Mammary epithelial cell (primary cell): ENCODE results near the gene CCDC33.

Experiments used
- EZH2 ChIP-seq: IDR thresholded peaks from 2 replicates; pipeline ENCODE4 v1.6.1; 2012; ENCODE audit warnings: low read length, inconsistent platforms, borderline replicate concordance
- TF ChIP-seq, protein P1 (sequence below), 2 donors: IDR thresholded peaks in 1 of 2; conservative IDR thresholded peaks in 1 of 2; 2 replicates each; pipeline ENCODE4 v1.5.1; 2011 to 2012; ENCODE audit warnings: inconsistent platforms in 2 of 2, low read length in 2 of 2, mild to moderate bottlenecking in 2 of 2, control low read depth in 1 of 2, low read depth in 1 of 2; ENCODE audit not compliant: insufficient read depth in 1 of 2; ENCODE audit errors: extremely low read depth in 1 of 2

DNA sequence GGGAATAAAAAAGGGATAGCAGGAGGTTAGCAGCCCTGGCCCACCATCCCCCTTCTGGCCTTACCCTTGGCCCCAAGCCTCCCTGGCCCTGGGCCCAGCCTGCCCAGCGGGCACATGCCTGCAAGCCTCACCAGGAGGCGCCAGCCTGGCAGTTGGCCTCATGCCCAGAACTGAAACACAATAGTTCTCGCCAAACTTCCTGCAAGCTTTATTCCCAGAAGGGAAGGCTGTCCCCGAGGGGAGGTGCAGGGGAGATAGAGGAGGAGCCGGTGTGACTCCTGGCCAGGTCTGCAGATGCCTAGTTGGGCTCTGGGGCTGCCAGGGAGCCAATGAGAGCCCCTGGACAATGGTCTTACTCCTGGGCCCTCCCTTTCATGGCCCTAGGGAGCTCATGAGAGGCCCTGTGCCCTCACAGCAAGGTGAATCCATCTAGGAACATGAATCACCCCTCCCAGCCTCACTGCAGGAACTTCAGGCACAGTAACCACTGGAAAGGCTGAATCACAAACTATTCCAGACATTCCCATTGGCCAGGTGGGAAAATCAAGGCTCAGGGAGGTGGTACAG is 4.0 kb downstream of the CCDC33 start:
- TF ChIP-seq EZH2: no peak
- TF ChIP-seq, protein P1, sequence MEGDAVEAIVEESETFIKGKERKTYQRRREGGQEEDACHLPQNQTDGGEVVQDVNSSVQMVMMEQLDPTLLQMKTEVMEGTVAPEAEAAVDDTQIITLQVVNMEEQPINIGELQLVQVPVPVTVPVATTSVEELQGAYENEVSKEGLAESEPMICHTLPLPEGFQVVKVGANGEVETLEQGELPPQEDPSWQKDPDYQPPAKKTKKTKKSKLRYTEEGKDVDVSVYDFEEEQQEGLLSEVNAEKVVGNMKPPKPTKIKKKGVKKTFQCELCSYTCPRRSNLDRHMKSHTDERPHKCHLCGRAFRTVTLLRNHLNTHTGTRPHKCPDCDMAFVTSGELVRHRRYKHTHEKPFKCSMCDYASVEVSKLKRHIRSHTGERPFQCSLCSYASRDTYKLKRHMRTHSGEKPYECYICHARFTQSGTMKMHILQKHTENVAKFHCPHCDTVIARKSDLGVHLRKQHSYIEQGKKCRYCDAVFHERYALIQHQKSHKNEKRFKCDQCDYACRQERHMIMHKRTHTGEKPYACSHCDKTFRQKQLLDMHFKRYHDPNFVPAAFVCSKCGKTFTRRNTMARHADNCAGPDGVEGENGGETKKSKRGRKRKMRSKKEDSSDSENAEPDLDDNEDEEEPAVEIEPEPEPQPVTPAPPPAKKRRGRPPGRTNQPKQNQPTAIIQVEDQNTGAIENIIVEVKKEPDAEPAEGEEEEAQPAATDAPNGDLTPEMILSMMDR (conservative IDR thresholded peaks at IDR 0.05 in 1 of 2, IDR thresholded peaks at IDR 0.05 in 1 of 2; ENCODE audit: extremely low read depth in 1 of 2, insufficient read depth in 1 of 2, low read depth in 1 of 2, low read length in 2 of 2): peak; percentile 51 to 63
